Hepatocyte (in vitro differentiated cells): ENCODE results near the gene DCST2. TPM values are rescaled to one million over a fixed set of nuclear protein-coding genes. Genes with fewer than 3 reads are reported as not detected.

Experiments used
- DNase-seq: peaks from one replicate; pipeline ENCODE4 v3.0.0-alpha.2; 2016; ENCODE audit warnings: low spot score
- H2AFZ ChIP-seq: fragments of 200-600 bp; sonication (generic); 2 replicates; pipeline ENCODE4 v1.6.0; 2016; ENCODE audit warnings: antibody characterized with exemption, mild to moderate bottlenecking
- H3K27ac ChIP-seq: fragments of 200-600 bp; sonication (generic); 2 replicates; pipeline ENCODE4 v1.5.1; 2016; ENCODE audit warnings: mild to moderate bottlenecking
- H3K27me3 ChIP-seq: fragments of 200-600 bp; sonication (generic); 2 replicates; pipeline ENCODE4 v1.6.1; 2016
- H3K36me3 ChIP-seq: fragments of 200-600 bp; sonication (generic); replicated peaks from 2 replicates; pipeline ENCODE4 v1.5.1; 2016; ENCODE audit warnings: low read depth; ENCODE audit not compliant: insufficient read depth
- H3K4me1 ChIP-seq: fragments of 200-600 bp; sonication (generic); 2 replicates; pipeline ENCODE4 v1.5.1; 2016; ENCODE audit warnings: mild to moderate bottlenecking, moderate library complexity; ENCODE audit not compliant: insufficient read depth
- H3K4me2 ChIP-seq: fragments of 200-600 bp; sonication (generic); 2 replicates; pipeline ENCODE4 v1.6.0; 2016
- H3K4me3 ChIP-seq: fragments of 200-600 bp; sonication (generic); 2 replicates; pipeline ENCODE4 v1.5.1; 2016; ENCODE audit warnings: mild to moderate bottlenecking
- H3K79me2 ChIP-seq: fragments of 200-600 bp; sonication (generic); 2 replicates; pipeline ENCODE4 v1.6.0; 2017; ENCODE audit warnings: mild to moderate bottlenecking
- H3K9me2 ChIP-seq: fragments of 200-600 bp; sonication (generic); replicated peaks from 2 replicates; pipeline ENCODE4 v1.6.0; 2017; ENCODE audit warnings: mild to moderate bottlenecking; ENCODE audit not compliant: insufficient read depth
- H3K9me3 ChIP-seq: fragments of 200-600 bp; sonication (generic); 2 replicates; pipeline ENCODE4 v1.5.1; 2016; ENCODE audit warnings: low read depth, mild to moderate bottlenecking
- H4K20me1 ChIP-seq: fragments of 200-600 bp; sonication (generic); 2 replicates; pipeline ENCODE4 v1.6.0; 2016; ENCODE audit warnings: mild to moderate bottlenecking; ENCODE audit not compliant: insufficient read depth, poor library complexity, severe bottlenecking
- CTCF ChIP-seq: fragments of 200-600 bp; sonication (generic); IDR thresholded peaks from 2 replicates; pipeline ENCODE4 v1.5.1; 2016; ENCODE audit warnings: antibody characterized with exemption, mild to moderate bottlenecking; ENCODE audit not compliant: poor library complexity
- EZH2 ChIP-seq: fragments of 200-600 bp; sonication (generic); IDR thresholded peaks from 2 replicates; pipeline ENCODE4 v1.6.1; 2016; ENCODE audit warnings: antibody characterized with exemption, mild to moderate bottlenecking, borderline replicate concordance
- EZH2phosphoT487 ChIP-seq: fragments of 200-600 bp; sonication (generic); IDR thresholded peaks from one replicate; pipeline ENCODE4 v1.6.1; 2018; ENCODE audit warnings: antibody characterized with exemption, mild to moderate bottlenecking, low read depth, moderate library complexity; ENCODE audit not compliant: unreplicated experiment, severe bottlenecking
- WGBS: methylation state at CpG from one replicate; pipeline ENCODE4 v1.1.6; 2016; ENCODE audit warnings: low lambda C conversion rate; ENCODE audit errors: missing lambda C conversion rate; 5-methylcytosine and 5-hydroxymethylcytosine counted together
- polyA plus RNA-seq: library from polyadenylated mRNA; unstranded; fragments of >200 nt; fragmentation: Nextera tagmentation; extraction: Ambion mirVana; gene quantifications from 2 replicates; pipeline ENCODE4 v1.2.1, GENCODE V29; 2016
- total RNA-seq: library from RNA; depleted of rRNA; stranded (reverse); fragments of >200 nt; gene quantifications from 2 replicates; pipeline ENCODE4 v1.2.3, GENCODE V29; 2014

DCST2 gene
- total and polyA plus RNA-seq, 2 experiments from 2014 or later = 0.47 to 1.6 TPM

DNA sequence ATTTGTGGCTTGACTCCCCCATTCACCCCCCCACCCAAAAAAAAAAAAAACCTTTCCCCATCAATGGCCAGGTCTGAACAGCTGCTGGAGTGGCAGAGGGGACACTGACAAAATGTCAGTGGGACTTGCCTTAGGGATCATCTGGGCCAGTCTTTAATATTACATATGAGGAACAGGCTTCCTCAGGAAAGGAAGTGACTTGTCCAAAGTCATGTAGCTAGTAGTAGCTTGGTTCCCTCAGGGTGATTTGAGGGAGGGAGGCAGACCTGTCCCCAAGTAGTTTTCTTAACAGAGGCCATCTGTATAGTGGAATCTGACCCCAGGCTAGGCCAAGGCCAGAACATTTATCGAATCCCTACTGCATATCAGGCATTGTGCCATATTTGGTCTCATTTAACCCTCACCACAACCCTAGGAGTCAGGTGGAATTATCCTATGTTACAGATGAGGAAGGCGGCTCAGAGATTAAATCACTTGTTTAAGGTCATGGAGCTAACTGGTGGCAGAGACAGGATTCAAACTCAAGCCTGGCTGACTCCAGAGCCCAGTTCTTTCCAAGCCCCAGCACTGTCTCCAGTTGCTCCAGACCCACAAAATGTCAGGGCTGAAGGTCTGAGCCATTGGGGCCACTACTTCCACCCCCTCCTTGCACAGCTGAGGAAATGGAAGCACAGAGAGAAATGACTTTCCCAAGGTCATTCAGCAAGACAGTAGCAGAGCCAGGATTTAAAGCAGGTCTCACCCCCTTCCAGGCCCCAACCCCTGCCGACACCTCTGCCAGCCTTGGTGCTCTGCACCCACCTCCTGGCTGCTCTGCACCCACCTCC is 20.6 kb downstream of the DCST2 start:
- no peaks in the 10 kb centered on the region for H3K9me2 ChIP-seq
- no peak for DNase-seq
- no peak overlapping the region for H2AFZ ChIP-seq
- H3K27me3 ChIP-seq = no peaks in the 10 kb centered on the region
- H3K27ac ChIP-seq = no peak overlapping the region
- H3K36me3 ChIP-seq = no peaks in the 10 kb centered on the region
- peaks cover 37% of the 10 kb centered on the region for H3K4me1 ChIP-seq
- H3K4me3 ChIP-seq = no peak overlapping the region
- WGBS = 94% methylated on average over 3 of the region's 3 CpGs
- no peaks in the 10 kb centered on the region for H3K9me3 ChIP-seq
- TF ChIP-seq EZH2 = no peak
- no peak for TF ChIP-seq EZH2phosphoT487
- TF ChIP-seq CTCF = no peak
- peaks cover 41% of the 10 kb centered on the region for H3K79me2 ChIP-seq
- H4K20me1 ChIP-seq = peaks cover 8% of the 10 kb centered on the region
- H3K4me2 ChIP-seq = no peak overlapping the region

DNA sequence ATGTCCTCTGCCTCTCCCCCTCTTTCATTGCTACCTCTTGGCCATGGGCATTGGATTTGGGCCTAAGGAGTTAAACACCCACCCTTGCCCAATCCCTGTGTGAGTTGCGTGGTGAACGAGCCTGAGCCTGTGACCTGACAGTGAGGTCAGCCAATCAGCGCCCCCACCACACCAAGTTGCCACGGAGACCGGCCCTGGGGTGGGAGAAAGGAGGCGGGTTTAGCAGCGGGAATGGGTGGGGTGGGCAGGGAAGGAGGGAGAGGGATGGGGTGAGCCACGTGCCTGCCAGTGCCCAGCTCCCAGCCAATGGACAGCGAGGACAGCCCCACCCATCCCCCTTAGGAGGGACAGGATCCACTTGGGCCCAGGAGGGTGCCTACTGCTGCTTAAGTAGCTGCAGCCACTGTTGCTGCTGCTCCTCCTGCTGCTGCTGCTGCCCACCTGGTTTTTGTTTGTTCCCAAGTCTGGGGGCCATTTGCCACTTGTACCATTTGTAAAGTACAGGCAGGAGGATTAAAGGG is 21.5 kb downstream of the DCST2 start:
- Histone ChIP-seq H3K4me1 (peaks cover 34% of the 10 kb centered on the region), H3K4me2 (peak overlapping the region; percentile 29), H3K36me3 (no peaks in the 10 kb centered on the region), H2AFZ (no peak overlapping the region), H3K4me3 (no peak overlapping the region), H3K27ac (peak overlapping the region; percentile 48), H4K20me1 (peaks cover 8% of the 10 kb centered on the region), H3K27me3 (no peaks in the 10 kb centered on the region), H3K9me3 (no peaks in the 10 kb centered on the region), H3K79me2 (peaks cover 50% of the 10 kb centered on the region), H3K9me2 (no peaks in the 10 kb centered on the region)
- TF ChIP-seq EZH2phosphoT487 = no peak
- no peak for TF ChIP-seq CTCF
- no peak for TF ChIP-seq EZH2
- 34% methylated on average over 5 of the region's 9 CpGs for WGBS
- peak; percentile 67 for DNase-seq

GRCh38 chr1:155011437-155012025 is 22.1 kb downstream of the DCST2 start:
- 96% methylated on average over 5 of the region's 6 CpGs for WGBS
- Histone ChIP-seq H3K4me1 (peaks cover 31% of the 10 kb centered on the region), H3K4me3 (no peak overlapping the region), H2AFZ (no peak overlapping the region), H3K27ac (peak overlapping the region; percentile 20), H3K9me3 (no peaks in the 10 kb centered on the region), H3K4me2 (peak overlapping the region; percentile 29), H3K36me3 (no peaks in the 10 kb centered on the region), H4K20me1 (peaks cover 8% of the 10 kb centered on the region), H3K79me2 (peaks cover 55% of the 10 kb centered on the region), H3K9me2 (no peaks in the 10 kb centered on the region), H3K27me3 (no peaks in the 10 kb centered on the region)
- DNase-seq = no peak
- TF ChIP-seq EZH2phosphoT487 (no peak), CTCF (no peak), EZH2 (no peak)
